Liver (tissue), 3 donors: ENCODE results near the gene PCDH9.

Source experiments
- EGR1 ChIP-seq, 2 donors: IDR thresholded peaks; 2 replicates each; pipeline ENCODE4 v1.6.1; 2016 to 2018; ENCODE audit warnings: antibody characterized with exemption in 2 of 2, low read depth in 2 of 2
- FOXA2 ChIP-seq: IDR thresholded peaks from 2 replicates; pipeline ENCODE4 v1.6.1; 2016; ENCODE audit warnings: antibody characterized with exemption
- GABPA ChIP-seq, 2 donors: IDR thresholded peaks in 1 of 2; conservative IDR thresholded peaks in 1 of 2; 2 replicates each; pipeline ENCODE4 v1.6.1; 2016; ENCODE audit warnings: antibody characterized with exemption in 2 of 2, mild to moderate bottlenecking in 1 of 2, moderate library complexity in 1 of 2
- JUND ChIP-seq, 2 donors: IDR thresholded peaks; 2 replicates each; pipeline ENCODE4 v1.6.1; 2016; ENCODE audit warnings: antibody characterized with exemption in 2 of 2
- RAD21 ChIP-seq, 2 donors: IDR thresholded peaks; 2 replicates each; pipeline ENCODE4 v1.6.1; 2016; ENCODE audit warnings: antibody characterized with exemption in 2 of 2, mild to moderate bottlenecking in 2 of 2
- RXRA ChIP-seq, 2 donors: IDR thresholded peaks; 2 replicates each; pipeline ENCODE4 v1.6.1; 2017 to 2018; ENCODE audit warnings: antibody characterized with exemption in 2 of 2, mild to moderate bottlenecking in 1 of 2
- SP1 ChIP-seq: IDR thresholded peaks from 2 replicates; pipeline ENCODE4 v1.6.1; 2018; ENCODE audit warnings: antibody characterized with exemption, mild to moderate bottlenecking
- TAF1 ChIP-seq: conservative IDR thresholded peaks from 2 replicates; pipeline ENCODE4 v1.6.1; 2016; ENCODE audit warnings: antibody characterized with exemption, mild to moderate bottlenecking
- YY1 ChIP-seq: IDR thresholded peaks from 2 replicates; pipeline ENCODE4 v1.6.1; 2016; ENCODE audit warnings: antibody characterized with exemption, mild to moderate bottlenecking
- TF ChIP-seq, protein P1 (sequence below): fragments of 150-350 bp; IDR thresholded peaks from 2 replicates; pipeline ENCODE4 v1.5.1; 2017; ENCODE audit warnings: improper control_type of control experiment, low read depth, low read length; ENCODE audit not compliant: missing input control
- TF ChIP-seq, protein P2 (sequence below): IDR thresholded peaks from 2 replicates; pipeline ENCODE4 v1.6.1; 2016; ENCODE audit warnings: antibody characterized with exemption
- TF ChIP-seq, protein P3 (sequence below): IDR thresholded peaks from 2 replicates; pipeline ENCODE4 v1.6.1; 2016; ENCODE audit warnings: antibody characterized with exemption
- TF ChIP-seq, protein P4 (sequence below): IDR thresholded peaks from 2 replicates; pipeline ENCODE4 v1.6.1; 2016; ENCODE audit warnings: antibody characterized with exemption, mild to moderate bottlenecking
- donor health status: healthy.
- donor health status: healthy.

DNA sequence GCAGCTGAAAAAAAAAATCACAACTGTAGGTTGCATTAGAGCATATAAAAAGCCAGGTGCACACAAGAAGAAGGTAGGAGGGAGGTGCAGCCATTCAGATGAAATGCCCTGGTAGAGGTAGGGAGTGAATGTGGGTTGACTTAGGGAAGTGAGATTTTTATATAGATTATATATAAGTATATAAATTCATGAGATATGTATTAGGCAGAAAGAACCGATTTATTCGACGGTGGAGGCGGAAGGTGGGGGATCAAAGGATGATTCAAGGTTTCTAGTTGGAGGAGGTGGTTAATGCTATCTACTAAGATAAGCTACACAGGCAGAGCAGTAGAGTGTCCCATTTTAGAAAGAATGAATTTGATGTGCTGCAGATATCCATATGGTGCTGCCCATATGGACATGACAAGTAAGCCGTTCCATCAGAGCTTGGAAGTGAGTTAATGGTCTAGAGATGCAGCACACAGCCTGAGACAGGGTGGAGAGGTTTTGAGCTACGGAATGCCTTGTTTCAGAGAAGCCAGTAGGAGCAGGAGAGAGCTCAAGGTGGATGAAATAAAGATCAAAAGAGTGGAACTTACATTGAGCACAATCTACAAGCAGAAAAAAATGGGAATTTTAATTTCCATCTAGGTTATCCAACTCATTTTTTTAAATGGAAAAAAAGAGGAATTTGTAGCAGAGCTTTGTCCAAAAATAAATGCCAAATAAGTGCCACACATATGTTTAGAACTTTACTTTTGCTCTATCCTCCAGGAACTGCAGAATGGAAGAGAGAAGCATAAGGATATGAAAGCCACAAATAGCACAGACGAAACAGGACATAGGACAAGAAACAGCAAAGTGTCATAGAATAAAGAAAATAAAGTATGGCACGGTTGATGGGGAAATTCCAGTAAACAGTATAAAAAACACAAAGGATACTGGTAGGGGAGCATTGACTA, 177.3 kb downstream of the PCDH9 start:
- TF ChIP-seq, protein P1, sequence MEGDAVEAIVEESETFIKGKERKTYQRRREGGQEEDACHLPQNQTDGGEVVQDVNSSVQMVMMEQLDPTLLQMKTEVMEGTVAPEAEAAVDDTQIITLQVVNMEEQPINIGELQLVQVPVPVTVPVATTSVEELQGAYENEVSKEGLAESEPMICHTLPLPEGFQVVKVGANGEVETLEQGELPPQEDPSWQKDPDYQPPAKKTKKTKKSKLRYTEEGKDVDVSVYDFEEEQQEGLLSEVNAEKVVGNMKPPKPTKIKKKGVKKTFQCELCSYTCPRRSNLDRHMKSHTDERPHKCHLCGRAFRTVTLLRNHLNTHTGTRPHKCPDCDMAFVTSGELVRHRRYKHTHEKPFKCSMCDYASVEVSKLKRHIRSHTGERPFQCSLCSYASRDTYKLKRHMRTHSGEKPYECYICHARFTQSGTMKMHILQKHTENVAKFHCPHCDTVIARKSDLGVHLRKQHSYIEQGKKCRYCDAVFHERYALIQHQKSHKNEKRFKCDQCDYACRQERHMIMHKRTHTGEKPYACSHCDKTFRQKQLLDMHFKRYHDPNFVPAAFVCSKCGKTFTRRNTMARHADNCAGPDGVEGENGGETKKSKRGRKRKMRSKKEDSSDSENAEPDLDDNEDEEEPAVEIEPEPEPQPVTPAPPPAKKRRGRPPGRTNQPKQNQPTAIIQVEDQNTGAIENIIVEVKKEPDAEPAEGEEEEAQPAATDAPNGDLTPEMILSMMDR, result no peak
- no peak for TF ChIP-seq JUND (IDR thresholded peaks at IDR 0.05)
- no peak for TF ChIP-seq TAF1
- no peak for TF ChIP-seq RAD21 (IDR thresholded peaks at IDR 0.05)
- TF ChIP-seq, protein P2, sequence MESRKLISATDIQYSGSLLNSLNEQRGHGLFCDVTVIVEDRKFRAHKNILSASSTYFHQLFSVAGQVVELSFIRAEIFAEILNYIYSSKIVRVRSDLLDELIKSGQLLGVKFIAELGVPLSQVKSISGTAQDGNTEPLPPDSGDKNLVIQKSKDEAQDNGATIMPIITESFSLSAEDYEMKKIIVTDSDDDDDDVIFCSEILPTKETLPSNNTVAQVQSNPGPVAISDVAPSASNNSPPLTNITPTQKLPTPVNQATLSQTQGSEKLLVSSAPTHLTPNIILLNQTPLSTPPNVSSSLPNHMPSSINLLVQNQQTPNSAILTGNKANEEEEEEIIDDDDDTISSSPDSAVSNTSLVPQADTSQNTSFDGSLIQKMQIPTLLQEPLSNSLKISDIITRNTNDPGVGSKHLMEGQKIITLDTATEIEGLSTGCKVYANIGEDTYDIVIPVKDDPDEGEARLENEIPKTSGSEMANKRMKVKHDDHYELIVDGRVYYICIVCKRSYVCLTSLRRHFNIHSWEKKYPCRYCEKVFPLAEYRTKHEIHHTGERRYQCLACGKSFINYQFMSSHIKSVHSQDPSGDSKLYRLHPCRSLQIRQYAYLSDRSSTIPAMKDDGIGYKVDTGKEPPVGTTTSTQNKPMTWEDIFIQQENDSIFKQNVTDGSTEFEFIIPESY, result no peak
- TF ChIP-seq YY1, result no peak
- TF ChIP-seq, protein P3, sequence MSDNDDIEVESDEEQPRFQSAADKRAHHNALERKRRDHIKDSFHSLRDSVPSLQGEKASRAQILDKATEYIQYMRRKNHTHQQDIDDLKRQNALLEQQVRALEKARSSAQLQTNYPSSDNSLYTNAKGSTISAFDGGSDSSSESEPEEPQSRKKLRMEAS, result no peak
- TF ChIP-seq, protein P4, sequence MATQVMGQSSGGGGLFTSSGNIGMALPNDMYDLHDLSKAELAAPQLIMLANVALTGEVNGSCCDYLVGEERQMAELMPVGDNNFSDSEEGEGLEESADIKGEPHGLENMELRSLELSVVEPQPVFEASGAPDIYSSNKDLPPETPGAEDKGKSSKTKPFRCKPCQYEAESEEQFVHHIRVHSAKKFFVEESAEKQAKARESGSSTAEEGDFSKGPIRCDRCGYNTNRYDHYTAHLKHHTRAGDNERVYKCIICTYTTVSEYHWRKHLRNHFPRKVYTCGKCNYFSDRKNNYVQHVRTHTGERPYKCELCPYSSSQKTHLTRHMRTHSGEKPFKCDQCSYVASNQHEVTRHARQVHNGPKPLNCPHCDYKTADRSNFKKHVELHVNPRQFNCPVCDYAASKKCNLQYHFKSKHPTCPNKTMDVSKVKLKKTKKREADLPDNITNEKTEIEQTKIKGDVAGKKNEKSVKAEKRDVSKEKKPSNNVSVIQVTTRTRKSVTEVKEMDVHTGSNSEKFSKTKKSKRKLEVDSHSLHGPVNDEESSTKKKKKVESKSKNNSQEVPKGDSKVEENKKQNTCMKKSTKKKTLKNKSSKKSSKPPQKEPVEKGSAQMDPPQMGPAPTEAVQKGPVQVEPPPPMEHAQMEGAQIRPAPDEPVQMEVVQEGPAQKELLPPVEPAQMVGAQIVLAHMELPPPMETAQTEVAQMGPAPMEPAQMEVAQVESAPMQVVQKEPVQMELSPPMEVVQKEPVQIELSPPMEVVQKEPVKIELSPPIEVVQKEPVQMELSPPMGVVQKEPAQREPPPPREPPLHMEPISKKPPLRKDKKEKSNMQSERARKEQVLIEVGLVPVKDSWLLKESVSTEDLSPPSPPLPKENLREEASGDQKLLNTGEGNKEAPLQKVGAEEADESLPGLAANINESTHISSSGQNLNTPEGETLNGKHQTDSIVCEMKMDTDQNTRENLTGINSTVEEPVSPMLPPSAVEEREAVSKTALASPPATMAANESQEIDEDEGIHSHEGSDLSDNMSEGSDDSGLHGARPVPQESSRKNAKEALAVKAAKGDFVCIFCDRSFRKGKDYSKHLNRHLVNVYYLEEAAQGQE, result no peak
- TF ChIP-seq SP1, result no peak
- TF ChIP-seq EGR1 (IDR thresholded peaks at IDR 0.05; ENCODE audit: low read depth in 2 of 2), result no peak
- no peak for TF ChIP-seq FOXA2
- TF ChIP-seq GABPA (IDR thresholded peaks at IDR 0.05 in 1 of 2, conservative IDR thresholded peaks at IDR 0.05 in 1 of 2), result no peak
- TF ChIP-seq RXRA (IDR thresholded peaks at IDR 0.05), result no peak
